Tibial nerve (tissue), 4 donors: ENCODE measurements around the gene LTK. TPM values are rescaled to one million over a fixed set of nuclear protein-coding genes. Genes with fewer than 3 reads are reported as not detected.

Source experiments
- DNase-seq, 2 donors: peaks; one replicate each; pipeline ENCODE4 v3.0.0-alpha.2; 2019; ENCODE audit warnings: low spot score in 2 of 2
- H3K27ac ChIP-seq, 4 donors: fragments of 200-600 bp; sonication (generic) in 3 of 4; one replicate each; pipeline ENCODE4 v1.5.1; 2017 to 2019; ENCODE audit warnings: mild to moderate bottlenecking in 1 of 4
- H3K27me3 ChIP-seq, 2 donors: fragments of 200-600 bp; sonication (generic) in 1 of 2; one replicate each; pipeline versions ENCODE4 v1.5.1 to v1.6.0; 2017 to 2019
- H3K36me3 ChIP-seq, 3 donors: fragments of 200-600 bp; sonication (generic); one replicate each; pipeline ENCODE4 v1.5.1; 2018 to 2019
- H3K4me1 ChIP-seq, 4 donors: fragments of 200-600 bp; sonication (generic) in 3 of 4; one replicate each; pipeline ENCODE4 v1.5.1; 2017 to 2019
- H3K4me3 ChIP-seq, 4 donors: fragments of 200-600 bp; sonication (generic) in 3 of 4; one replicate each; pipeline ENCODE4 v1.5.1; 2017 to 2019; ENCODE audit warnings: mild to moderate bottlenecking in 1 of 4, moderate library complexity in 1 of 4
- H3K9me3 ChIP-seq, 4 donors: fragments of 200-600 bp; sonication (generic) in 3 of 4; one replicate each; pipeline ENCODE4 v1.5.1; 2017 to 2019
- EP300 ChIP-seq, 2 donors: sonication (generic); formaldehyde crosslinking; IDR thresholded peaks; one replicate each; pipeline ENCODE4 v1.6.1; 2017; ENCODE audit warnings: antibody characterized with exemption in 2 of 2, mild to moderate bottlenecking in 1 of 2
- POLR2A ChIP-seq, 2 donors: fragments of 450-650 bp; IDR thresholded peaks; one replicate each; pipeline ENCODE4 v1.6.1; 2017; ENCODE audit warnings: antibody characterized with exemption in 2 of 2, mild to moderate bottlenecking in 2 of 2, moderate library complexity in 2 of 2
- WGBS, 2 donors: methylation state at CpG; one replicate each; pipeline ENCODE4 v1.1.5; 2018; 5-methylcytosine and 5-hydroxymethylcytosine counted together
- total RNA-seq, 4 donors: library from RNA; depleted of rRNA; stranded (reverse); fragments of >200 nt; gene quantifications; one replicate each; pipeline ENCODE4 v1.1.0, GENCODE V29; 2016
- TF ChIP-seq, protein P1 (sequence below), 5 experiments: fragments of 200-600 bp in 3 of 5; fragments of 450-650 bp in 2 of 5; sonication (generic) in 3 of 5; IDR thresholded peaks; one replicate each; pipeline ENCODE4 v1.5.1; 2016 to 2019; ENCODE audit warnings: antibody characterized with exemption in 5 of 5, mild to moderate bottlenecking in 3 of 5, moderate library complexity in 2 of 5

Gene LTK
- total RNA-seq, 4 donors from 2014 or later = 0.39 to 0.90 TPM; not detected in 2

DNA sequence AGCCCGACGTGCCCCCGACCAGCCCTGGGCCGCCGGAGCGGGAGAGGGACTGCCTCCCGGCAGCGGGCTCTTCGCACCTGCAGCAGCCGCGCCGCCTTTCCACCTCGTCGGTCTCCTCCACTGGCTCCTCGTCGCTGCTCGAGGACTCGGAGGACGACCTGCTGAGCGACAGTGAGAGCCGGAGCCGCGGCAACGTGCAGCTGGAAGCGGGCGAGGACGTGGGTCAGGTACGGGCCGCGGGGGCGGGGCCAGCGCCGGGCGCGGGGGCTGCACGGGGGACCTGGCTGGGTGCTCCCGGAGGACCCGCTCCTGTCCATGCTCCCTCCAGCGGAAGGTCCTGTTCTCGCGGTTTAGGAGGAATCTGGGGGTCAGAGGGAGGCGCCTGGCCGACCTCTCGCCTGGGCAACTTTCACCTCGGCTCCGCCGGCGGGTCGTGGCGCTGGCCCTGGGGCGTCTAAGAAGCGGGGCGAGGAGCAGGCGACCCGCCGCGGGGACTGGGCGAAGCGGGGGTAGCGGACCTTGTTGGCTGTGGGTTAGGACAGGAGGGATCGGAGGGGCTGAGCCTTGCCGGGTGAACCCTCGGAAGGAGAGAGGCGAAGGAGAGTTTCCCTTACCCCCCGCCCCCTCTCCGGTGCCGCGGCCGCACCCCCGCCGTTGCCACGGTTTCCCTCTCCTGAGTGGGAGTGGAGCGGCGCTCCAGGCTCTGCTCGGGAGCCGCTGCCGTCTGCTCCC, 19.3 kb downstream of the LTK start:
- Histone ChIP-seq H3K4me1 (peaks cover 0 to 35% (median 29%) of the 10 kb centered on the region in 4 donors), H3K9me3 (no peaks in the 10 kb centered on the region), H3K27me3 (peaks cover 3 to 91% of the 10 kb centered on the region in 2 donors), H3K36me3 (no peaks in the 10 kb centered on the region), H3K4me3 (peak overlapping the region; percentile 28 to 73 (median 59)), H3K27ac (peak overlapping the region in 1 of 4 donors; percentile 55)
- TF ChIP-seq EP300 (IDR thresholded peaks at IDR 0.05) = no peak
- TF ChIP-seq, protein P1, sequence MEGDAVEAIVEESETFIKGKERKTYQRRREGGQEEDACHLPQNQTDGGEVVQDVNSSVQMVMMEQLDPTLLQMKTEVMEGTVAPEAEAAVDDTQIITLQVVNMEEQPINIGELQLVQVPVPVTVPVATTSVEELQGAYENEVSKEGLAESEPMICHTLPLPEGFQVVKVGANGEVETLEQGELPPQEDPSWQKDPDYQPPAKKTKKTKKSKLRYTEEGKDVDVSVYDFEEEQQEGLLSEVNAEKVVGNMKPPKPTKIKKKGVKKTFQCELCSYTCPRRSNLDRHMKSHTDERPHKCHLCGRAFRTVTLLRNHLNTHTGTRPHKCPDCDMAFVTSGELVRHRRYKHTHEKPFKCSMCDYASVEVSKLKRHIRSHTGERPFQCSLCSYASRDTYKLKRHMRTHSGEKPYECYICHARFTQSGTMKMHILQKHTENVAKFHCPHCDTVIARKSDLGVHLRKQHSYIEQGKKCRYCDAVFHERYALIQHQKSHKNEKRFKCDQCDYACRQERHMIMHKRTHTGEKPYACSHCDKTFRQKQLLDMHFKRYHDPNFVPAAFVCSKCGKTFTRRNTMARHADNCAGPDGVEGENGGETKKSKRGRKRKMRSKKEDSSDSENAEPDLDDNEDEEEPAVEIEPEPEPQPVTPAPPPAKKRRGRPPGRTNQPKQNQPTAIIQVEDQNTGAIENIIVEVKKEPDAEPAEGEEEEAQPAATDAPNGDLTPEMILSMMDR (IDR thresholded peaks at IDR 0.05) = no peak
- TF ChIP-seq POLR2A (IDR thresholded peaks at IDR 0.05) = no peak
- no peak for DNase-seq
- whole genome bisulfite sequencing, 2 donors = 1 to 2% methylated on average over 28 to 35 of the region's 77 CpGs

DNA sequence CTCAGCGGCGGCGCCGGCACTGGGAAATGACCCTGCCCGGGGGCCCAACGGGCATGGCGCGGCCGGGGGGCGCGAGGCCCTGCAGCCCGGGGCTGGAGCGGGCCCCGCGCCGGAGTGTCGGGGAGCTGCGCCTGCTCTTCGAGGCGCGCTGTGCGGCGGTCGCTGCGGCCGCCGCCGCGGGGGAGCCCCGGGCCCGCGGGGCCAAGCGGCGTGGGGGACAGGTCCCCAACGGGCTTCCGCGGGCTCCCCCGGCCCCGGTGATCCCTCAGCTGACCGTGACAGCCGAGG, 19.8 kb downstream of the LTK start:
- DNase-seq = no peak

DNA sequence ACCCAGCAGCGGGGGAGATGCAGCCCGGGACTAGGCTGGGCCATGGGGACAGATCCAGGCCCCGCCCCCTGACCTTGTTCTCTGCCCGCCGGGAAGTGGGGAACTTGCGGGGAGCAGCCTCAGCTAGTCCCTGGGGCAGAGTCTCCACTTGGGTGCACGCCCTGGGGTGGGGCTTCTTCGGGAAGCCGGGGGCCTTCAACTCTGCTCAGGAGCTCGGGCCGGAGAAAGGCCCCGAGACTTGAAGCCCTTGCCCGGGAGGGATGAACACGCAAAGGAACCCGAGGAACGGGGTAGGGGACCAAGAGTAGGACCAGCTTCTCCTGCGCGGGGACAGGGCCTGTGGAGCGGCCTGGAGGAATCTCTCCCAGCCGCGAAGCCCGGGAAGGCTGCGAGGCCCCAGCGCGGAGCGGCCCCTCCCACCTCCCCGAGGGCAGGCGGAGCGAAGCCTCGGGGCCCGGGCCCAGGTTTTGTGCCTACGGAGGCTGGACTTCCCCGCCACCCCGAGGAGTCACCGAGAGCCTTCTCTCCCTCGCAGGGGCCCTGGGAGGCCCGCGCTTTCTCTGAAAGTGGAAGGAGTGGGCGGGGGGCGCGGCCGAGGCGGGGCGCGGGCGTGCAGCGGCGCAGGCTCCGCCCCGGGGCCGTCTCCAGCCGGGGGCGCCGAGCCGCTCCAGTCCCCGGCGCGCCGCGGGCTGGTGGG, 20.3 kb downstream of the LTK start, which contains the start of gene ITPKA:
Gene ITPKA (plus strand): TSS at position 670 of the 697 bp plus-strand sequence. CDS start 54 bp downstream, outside the sequence.
- Histone ChIP-seq H3K27me3 (peaks cover 3 to 91% of the 10 kb centered on the region in 2 donors), H3K27ac (peak within 1 kb of the TSS in 2 of 4 donors; percentile 68 to 80), H3K9me3 (no peaks in the 10 kb centered on the region), H3K4me3 (peak within 1 kb of the TSS; percentile 49 to 76 (median 71)), H3K36me3 (no peaks in the 10 kb centered on the region), H3K4me1 (peaks cover 0 to 35% (median 29%) of the 10 kb centered on the region in 4 donors)
- TF ChIP-seq POLR2A (IDR thresholded peaks at IDR 0.05) (no peak), EP300 (IDR thresholded peaks at IDR 0.05) (no peak)
- TF ChIP-seq, protein P1 (IDR thresholded peaks at IDR 0.05) = no peak
- DNase-seq = peak; percentile 16 to 26
- 1% methylated on average over 25 to 28 of the region's 60 CpGs for WGBS, 2 donors

More for the DNA sequence above, 19.8 kb downstream of the LTK start:
- H3K9me3 ChIP-seq = no peaks in the 10 kb centered on the region
- 0 to 1% methylated on average over 8 to 13 of the region's 41 CpGs for WGBS, 2 donors
- peaks cover 0 to 35% (median 29%) of the 10 kb centered on the region in 4 donors for H3K4me1 ChIP-seq
- TF ChIP-seq EP300 (IDR thresholded peaks at IDR 0.05) (no peak), POLR2A (IDR thresholded peaks at IDR 0.05) (no peak)
- TF ChIP-seq, protein P1 (IDR thresholded peaks at IDR 0.05) = no peak
- peaks cover 3 to 91% of the 10 kb centered on the region in 2 donors for H3K27me3 ChIP-seq
- peak overlapping the region; percentile 28 to 73 (median 59) for H3K4me3 ChIP-seq
- no peaks in the 10 kb centered on the region for H3K36me3 ChIP-seq
- peak overlapping the region in 1 of 4 donors; percentile 55 for H3K27ac ChIP-seq

DNA sequence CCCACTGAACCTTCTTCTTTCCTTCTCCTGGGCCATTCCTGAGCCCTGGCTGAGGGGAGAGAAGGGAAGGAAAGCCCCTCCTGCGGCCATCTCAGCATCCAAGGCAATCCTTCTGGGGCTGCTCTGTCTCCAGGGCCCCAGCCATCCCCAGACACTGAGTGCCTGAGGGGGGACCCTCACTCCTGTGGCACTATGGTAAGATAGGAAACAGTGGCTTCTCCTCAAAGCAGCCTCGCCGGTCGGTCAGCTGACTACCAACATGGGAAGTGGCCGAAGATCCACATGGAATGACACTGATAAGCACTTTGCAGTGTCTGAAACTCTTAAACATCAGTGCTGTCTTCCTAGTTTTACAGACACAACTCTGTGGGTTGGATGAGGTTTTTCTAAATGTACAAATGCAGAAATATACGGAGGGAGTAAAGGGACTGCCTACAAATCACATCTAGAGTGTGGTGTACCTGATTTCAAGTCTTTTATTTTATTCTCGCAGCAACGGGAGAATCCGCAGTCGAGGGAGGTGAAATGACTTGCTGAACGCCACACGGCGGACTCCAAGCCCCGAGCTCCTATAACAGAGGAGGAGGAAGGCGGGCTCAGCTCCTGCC, 20.9 kb downstream of the LTK start:
- no peaks in the 10 kb centered on the region for H3K36me3 ChIP-seq
- TF ChIP-seq EP300 (IDR thresholded peaks at IDR 0.05) = no peak
- TF ChIP-seq POLR2A (IDR thresholded peaks at IDR 0.05) = no peak
- WGBS, 2 donors = 6 to 10% methylated on average over 15 of the region's 15 CpGs
- H3K27me3 ChIP-seq = peaks cover 3 to 87% of the 10 kb centered on the region in 2 donors
- no peaks in the 10 kb centered on the region for H3K9me3 ChIP-seq
- H3K27ac ChIP-seq = peak overlapping the region in 1 of 4 donors; percentile 80
- H3K4me3 ChIP-seq = peak overlapping the region; percentile 49 to 76 (median 71)
- no peak for DNase-seq
- peaks cover 0 to 35% (median 29%) of the 10 kb centered on the region in 4 donors for H3K4me1 ChIP-seq

DNA sequence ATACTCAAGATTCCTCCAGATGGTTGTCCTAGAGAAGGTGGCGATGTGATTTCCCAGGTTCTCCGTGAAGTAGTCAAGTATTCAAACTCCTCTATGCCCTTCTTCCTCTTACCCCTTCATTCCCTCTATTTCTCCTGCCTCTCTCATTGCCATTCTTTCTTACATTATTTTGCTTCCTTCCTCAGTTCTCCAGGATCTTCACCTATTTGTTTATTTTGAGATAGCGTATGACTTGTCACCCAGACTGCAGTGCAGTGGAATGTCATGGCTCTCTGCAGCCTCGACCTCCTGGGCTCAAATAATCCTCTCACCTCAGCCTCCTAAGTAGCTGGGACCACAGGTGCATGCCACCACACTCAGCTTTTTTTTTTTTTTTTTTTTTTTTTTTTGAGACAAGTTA, 21.7 kb downstream of the LTK start:
- H3K36me3 ChIP-seq = no peaks in the 10 kb centered on the region
- no peaks in the 10 kb centered on the region for H3K9me3 ChIP-seq
- no peak overlapping the region for H3K4me3 ChIP-seq
- TF ChIP-seq, protein P1 (IDR thresholded peaks at IDR 0.05) = no peak
- TF ChIP-seq EP300 (IDR thresholded peaks at IDR 0.05) = no peak
- TF ChIP-seq POLR2A (IDR thresholded peaks at IDR 0.05) = no peak
- H3K27me3 ChIP-seq = peaks cover 3 to 81% of the 10 kb centered on the region in 2 donors
- 90 to 94% methylated on average over 4 of the region's 4 CpGs for WGBS, 2 donors
- no peak for DNase-seq
- H3K27ac ChIP-seq = no peak overlapping the region
- peaks cover 0 to 35% (median 29%) of the 10 kb centered on the region in 4 donors for H3K4me1 ChIP-seq
